HepG2 (cell line): ENCODE results near the gene FAM111B. TPM values are rescaled to one million over a fixed set of nuclear protein-coding genes. Genes with fewer than 3 reads are reported as not detected.

Experiments used
- FOXJ3 ChIP-seq: sonication (generic); formaldehyde crosslinking; IDR thresholded peaks from 2 replicates; pipeline ENCODE4 v1.4.0; 2020; ENCODE audit warnings: missing genetic modification reagents, mild to moderate bottlenecking, borderline replicate concordance
- ZNF230 ChIP-seq: sonication (generic); formaldehyde crosslinking; IDR thresholded peaks from 2 replicates; pipeline ENCODE4 v1.4.0; 2020; ENCODE audit warnings: mild to moderate bottlenecking, missing genetic modification reagents
- ZNF34 ChIP-seq: sonication (generic); formaldehyde crosslinking; IDR thresholded peaks from 2 replicates; pipeline ENCODE4 v1.4.0; 2020; ENCODE audit warnings: mild to moderate bottlenecking, missing genetic modification reagents, borderline replicate concordance
- ZNF614 ChIP-seq: IDR thresholded peaks from 2 replicates; pipeline ENCODE4 v1.6.1; 2018; ENCODE audit warnings: missing biosample characterization, missing genetic modification reagents, inconsistent platforms, borderline replicate concordance
- polyA plus RNA-seq, 8 experiments: library from polyadenylated mRNA; depleted of rRNA in 3 of 8; stranded (reverse) in 7 of 8; unstranded in 1 of 8; fragments of >200 nt; fragmentation: Illumina TruSeq in 4 of 8; extraction: Trizol in 4 of 8; gene quantifications; 2 replicates each; pipeline versions ENCODE4 v1.2.1 to v1.2.3, GENCODE V29; 2011 to 2016; ENCODE audit warnings: low read depth in 4 of 8, missing spikeins in 1 of 8, mixed read lengths in 1 of 8; ENCODE audit not compliant: insufficient read depth in 1 of 8
- total RNA-seq, 5 experiments: library from RNA; depleted of rRNA; stranded (reverse); fragments of >200 nt; fragmentation: Illumina TruSeq; extraction: Trizol; gene quantifications; 2 replicates each; pipeline ENCODE4 v1.2.3, GENCODE V29; 2016; ENCODE audit warnings: low read depth in 1 of 5
- TF ChIP-seq, protein P1 (sequence below): sonication (generic); formaldehyde crosslinking; conservative IDR thresholded peaks from 2 replicates; pipeline ENCODE4 v1.4.0; 2020; ENCODE audit warnings: missing genetic modification reagents
- TF ChIP-seq, protein P2 (sequence below): IDR thresholded peaks from 2 replicates; pipeline ENCODE4 v1.4.0; 2020; ENCODE audit warnings: mild to moderate bottlenecking, missing genetic modification reagents
- TF ChIP-seq, protein P3 (sequence below): sonication (generic); formaldehyde crosslinking; IDR thresholded peaks from 2 replicates; pipeline ENCODE4 v1.5.0; 2020; ENCODE audit warnings: mild to moderate bottlenecking, missing genetic modification reagents, borderline replicate concordance

Gene FAM111B
- total and polyA plus RNA-seq, 2 of the 13 experiments (the other 11 are each of a cell fraction or from before 2014, with no cell fraction given), result 1.6 to 28.2 TPM

DNA sequence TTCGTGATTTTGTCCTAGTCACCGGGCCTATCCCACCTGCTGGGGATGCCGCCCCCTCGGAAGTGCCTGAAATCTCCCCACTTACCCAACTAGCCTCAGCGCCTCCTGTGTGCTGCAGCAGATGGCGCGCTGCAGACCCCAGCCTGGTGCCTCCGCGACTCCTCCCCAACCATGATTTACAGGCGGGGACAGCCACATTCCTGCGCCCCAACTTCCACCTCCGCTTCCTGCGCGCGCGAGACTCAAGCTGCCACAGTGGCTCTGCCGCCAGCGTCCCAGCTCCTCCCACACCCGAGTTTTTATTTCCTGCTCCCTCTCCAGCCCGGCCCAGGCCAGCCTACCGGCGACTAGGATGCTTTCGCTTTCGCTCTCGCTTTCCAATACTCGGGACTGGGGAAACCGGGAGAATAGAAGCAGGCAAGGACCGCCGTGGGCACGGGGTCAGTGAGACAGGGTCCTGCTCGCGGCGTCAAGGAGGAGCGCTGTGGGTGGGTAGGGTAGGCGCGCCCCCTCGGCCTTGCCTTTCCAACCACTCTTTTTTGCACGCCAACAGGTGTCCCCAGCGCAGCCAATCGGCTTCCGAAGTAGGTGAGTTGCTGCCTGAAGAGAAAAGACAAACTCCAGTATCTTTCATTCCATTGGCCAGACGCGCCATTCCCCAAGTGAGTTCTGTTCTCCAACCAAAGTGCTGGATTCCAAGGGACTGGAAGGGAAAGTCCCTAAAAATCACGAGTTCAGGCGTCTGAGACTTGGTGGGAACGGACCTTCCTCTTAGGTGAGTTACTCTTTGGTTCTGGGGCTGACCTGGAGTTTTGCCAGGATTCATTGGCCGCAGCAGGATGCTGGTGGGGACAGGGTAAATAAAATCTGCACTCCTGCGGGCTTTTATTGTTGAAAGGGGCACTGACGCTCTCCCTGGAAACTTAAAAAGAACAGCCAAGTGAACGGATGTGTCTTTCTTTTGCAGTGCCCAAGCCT, 35.8 kb downstream of the FAM111B start, which contains the start of gene FAM111A (continued):
- peak; percentile 19; the same call in 1 of the 2 replicates for TF ChIP-seq FOXJ3
- TF ChIP-seq, protein P1, sequence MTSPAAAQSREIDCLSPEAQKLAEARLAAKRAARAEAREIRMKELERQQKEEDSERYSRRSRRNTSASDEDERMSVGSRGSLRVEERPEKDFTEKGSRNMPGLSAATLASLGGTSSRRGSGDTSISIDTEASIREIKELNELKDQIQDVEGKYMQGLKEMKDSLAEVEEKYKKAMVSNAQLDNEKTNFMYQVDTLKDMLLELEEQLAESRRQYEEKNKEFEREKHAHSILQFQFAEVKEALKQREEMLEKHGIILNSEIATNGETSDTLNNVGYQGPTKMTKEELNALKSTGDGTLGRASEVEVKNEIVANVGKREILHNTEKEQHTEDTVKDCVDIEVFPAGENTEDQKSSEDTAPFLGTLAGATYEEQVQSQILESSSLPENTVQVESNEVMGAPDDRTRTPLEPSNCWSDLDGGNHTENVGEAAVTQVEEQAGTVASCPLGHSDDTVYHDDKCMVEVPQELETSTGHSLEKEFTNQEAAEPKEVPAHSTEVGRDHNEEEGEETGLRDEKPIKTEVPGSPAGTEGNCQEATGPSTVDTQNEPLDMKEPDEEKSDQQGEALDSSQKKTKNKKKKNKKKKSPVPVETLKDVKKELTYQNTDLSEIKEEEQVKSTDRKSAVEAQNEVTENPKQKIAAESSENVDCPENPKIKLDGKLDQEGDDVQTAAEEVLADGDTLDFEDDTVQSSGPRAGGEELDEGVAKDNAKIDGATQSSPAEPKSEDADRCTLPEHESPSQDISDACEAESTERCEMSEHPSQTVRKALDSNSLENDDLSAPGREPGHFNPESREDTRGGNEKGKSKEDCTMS (CRISPR knock-in tag), result no peak
- 0 out of 2 replicates have a peak, but pooled peaks have one; percentile 34 for TF ChIP-seq ZNF614
- TF ChIP-seq ZNF230 (CRISPR knock-in tag), result 0 out of 2 replicates have a peak, but pooled peaks have one; percentile 57
- TF ChIP-seq, protein P2, sequence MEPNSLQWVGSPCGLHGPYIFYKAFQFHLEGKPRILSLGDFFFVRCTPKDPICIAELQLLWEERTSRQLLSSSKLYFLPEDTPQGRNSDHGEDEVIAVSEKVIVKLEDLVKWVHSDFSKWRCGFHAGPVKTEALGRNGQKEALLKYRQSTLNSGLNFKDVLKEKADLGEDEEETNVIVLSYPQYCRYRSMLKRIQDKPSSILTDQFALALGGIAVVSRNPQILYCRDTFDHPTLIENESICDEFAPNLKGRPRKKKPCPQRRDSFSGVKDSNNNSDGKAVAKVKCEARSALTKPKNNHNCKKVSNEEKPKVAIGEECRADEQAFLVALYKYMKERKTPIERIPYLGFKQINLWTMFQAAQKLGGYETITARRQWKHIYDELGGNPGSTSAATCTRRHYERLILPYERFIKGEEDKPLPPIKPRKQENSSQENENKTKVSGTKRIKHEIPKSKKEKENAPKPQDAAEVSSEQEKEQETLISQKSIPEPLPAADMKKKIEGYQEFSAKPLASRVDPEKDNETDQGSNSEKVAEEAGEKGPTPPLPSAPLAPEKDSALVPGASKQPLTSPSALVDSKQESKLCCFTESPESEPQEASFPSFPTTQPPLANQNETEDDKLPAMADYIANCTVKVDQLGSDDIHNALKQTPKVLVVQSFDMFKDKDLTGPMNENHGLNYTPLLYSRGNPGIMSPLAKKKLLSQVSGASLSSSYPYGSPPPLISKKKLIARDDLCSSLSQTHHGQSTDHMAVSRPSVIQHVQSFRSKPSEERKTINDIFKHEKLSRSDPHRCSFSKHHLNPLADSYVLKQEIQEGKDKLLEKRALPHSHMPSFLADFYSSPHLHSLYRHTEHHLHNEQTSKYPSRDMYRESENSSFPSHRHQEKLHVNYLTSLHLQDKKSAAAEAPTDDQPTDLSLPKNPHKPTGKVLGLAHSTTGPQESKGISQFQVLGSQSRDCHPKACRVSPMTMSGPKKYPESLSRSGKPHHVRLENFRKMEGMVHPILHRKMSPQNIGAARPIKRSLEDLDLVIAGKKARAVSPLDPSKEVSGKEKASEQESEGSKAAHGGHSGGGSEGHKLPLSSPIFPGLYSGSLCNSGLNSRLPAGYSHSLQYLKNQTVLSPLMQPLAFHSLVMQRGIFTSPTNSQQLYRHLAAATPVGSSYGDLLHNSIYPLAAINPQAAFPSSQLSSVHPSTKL, result peak; percentile 26; the same call in 1 of the 2 replicates
- TF ChIP-seq ZNF34 (CRISPR knock-in tag), result 0 out of 2 replicates have a peak, but pooled peaks have one; percentile 67
- TF ChIP-seq, protein P3, sequence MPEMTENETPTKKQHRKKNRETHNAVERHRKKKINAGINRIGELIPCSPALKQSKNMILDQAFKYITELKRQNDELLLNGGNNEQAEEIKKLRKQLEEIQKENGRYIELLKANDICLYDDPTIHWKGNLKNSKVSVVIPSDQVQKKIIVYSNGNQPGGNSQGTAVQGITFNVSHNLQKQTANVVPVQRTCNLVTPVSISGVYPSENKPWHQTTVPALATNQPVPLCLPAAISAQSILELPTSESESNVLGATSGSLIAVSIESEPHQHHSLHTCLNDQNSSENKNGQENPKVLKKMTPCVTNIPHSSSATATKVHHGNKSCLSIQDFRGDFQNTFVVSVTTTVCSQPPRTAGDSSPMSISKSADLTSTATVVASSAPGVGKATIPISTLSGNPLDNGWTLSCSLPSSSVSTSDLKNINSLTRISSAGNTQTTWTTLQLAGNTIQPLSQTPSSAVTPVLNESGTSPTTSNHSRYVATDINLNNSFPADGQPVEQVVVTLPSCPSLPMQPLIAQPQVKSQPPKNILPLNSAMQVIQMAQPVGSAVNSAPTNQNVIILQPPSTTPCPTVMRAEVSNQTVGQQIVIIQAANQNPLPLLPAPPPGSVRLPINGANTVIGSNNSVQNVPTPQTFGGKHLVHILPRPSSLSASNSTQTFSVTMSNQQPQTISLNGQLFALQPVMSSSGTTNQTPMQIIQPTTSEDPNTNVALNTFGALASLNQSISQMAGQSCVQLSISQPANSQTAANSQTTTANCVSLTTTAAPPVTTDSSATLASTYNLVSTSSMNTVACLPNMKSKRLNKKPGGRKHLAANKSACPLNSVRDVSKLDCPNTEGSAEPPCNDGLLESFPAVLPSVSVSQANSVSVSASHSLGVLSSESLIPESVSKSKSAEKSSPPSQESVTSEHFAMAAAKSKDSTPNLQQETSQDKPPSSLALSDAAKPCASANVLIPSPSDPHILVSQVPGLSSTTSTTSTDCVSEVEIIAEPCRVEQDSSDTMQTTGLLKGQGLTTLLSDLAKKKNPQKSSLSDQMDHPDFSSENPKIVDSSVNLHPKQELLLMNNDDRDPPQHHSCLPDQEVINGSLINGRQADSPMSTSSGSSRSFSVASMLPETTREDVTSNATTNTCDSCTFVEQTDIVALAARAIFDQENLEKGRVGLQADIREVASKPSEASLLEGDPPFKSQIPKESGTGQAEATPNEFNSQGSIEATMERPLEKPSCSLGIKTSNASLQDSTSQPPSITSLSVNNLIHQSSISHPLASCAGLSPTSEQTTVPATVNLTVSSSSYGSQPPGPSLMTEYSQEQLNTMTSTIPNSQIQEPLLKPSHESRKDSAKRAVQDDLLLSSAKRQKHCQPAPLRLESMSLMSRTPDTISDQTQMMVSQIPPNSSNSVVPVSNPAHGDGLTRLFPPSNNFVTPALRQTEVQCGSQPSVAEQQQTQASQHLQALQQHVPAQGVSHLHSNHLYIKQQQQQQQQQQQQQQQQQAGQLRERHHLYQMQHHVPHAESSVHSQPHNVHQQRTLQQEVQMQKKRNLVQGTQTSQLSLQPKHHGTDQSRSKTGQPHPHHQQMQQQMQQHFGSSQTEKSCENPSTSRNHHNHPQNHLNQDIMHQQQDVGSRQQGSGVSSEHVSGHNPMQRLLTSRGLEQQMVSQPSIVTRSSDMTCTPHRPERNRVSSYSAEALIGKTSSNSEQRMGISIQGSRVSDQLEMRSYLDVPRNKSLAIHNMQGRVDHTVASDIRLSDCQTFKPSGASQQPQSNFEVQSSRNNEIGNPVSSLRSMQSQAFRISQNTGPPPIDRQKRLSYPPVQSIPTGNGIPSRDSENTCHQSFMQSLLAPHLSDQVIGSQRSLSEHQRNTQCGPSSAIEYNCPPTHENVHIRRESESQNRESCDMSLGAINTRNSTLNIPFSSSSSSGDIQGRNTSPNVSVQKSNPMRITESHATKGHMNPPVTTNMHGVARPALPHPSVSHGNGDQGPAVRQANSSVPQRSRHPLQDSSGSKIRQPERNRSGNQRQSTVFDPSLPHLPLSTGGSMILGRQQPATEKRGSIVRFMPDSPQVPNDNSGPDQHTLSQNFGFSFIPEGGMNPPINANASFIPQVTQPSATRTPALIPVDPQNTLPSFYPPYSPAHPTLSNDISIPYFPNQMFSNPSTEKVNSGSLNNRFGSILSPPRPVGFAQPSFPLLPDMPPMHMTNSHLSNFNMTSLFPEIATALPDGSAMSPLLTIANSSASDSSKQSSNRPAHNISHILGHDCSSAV (CRISPR knock-in tag), result no peak
